HG03439 (cell line): ENCODE measurements around the gene ZSWIM7.
A peak's percentile ranks its signal among the peaks of the same experiment; 100 is the strongest.
"Not testable (repeated sequence)": the region's sequence is repeated elsewhere in the genome, so short reads cannot be mapped to it uniquely, and the experiment has no call there.

ENCODE experiments used
- ATAC-seq: cut with Tn5 transposase; IDR thresholded peaks from one replicate; pipeline ENCODE4 v1.9.1; 2021; ENCODE audit warnings: mild to moderate bottlenecking, moderate library complexity; ENCODE audit not compliant: unreplicated experiment

ZSWIM7 gene

DNA sequence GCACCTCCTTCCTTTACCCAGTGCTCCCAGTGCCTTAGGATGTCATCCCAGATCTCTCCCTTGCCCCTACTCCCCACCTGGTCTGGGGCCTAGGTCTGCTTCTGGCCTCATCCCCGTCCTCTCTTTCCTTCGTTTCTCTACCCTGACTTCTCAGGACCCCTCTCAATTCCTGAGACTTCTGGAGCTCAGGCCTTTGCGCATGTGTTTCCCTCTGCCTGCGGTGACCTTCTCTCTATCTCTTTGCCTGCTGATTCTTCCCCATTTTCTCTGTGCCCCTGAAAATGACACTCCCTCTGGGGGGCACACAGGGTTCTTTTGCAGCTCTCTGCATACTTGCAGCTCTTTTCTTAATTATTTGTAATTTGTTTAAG is 41.0 kb downstream of the ZSWIM7 start:
- no peak for ATAC-seq

- ATAC-seq, result no peak
Observed at GRCh38 chr17:15957608-15958307, 41.7 kb downstream of the ZSWIM7 start.

GRCh38 chr17:15957206-15957605 is 42.3 kb downstream of the ZSWIM7 start:
- ATAC-seq, result no peak

- ATAC-seq, result no peak
Observed at GRCh38 chr17:15955793-15956541, 43.5 kb downstream of the ZSWIM7 start.

DNA sequence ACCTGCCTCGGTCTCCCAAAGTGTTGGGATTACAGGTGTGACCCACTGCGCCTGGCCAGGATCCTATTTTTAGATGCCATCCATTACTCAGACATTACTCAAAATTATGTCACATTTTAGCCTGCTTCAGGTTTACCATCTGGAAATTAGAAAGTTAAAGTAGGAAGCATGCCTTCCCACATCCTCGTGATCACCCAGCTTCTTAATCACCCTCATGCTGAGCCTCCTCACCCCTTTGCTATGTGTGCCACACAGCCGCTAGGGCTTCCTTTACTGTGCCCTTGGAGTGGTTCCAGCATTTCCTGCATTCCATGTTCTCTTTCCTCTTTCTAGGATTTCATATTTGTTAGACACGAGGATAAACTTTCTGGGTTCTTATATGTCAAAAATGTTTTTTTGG is 45.3 kb downstream of the ZSWIM7 start:
- no peak for ATAC-seq

DNA sequence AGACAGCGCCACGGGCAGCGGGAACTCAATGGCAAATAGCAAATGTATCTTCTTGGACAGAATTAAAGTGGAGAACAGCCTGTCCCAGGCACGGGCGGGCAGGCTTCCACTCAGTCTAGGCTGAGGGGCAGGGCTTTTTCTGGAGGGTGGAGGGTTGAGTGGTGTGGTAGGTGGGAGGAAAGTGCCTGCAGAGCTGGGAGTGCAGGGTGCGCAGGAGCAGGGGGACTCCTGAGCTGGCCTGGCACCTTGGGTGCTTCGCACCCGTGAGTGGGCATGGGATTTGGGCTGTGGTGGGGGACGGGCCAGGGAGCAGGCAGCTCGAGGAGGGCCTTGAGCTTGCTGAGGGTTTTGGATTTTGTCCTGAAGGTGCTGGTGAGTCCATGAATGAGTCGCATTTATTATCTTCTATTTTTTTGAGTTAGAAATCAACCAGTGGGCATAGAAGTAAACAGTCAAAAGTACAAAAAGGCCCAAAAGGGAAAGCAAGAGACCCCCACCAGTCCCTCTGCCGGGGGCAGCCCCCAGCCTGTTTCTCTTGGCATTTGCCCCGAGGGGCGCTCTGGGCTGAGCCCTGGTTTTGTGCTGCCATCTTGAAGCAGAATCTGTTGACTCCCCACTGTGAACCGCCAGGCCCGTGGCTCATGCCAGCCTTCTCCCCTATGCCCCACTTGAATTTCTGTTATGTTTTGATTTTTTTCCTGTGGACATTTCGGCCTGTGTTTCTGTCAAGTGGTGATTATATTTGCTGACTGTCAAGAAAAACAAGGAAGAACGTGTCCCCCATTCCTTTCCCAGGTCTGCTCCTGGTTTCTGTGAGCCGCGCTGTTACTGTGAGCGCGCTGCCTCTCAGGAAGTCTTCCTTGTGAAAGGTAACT is 46.4 kb downstream of the ZSWIM7 start:
- no peak for ATAC-seq

DNA sequence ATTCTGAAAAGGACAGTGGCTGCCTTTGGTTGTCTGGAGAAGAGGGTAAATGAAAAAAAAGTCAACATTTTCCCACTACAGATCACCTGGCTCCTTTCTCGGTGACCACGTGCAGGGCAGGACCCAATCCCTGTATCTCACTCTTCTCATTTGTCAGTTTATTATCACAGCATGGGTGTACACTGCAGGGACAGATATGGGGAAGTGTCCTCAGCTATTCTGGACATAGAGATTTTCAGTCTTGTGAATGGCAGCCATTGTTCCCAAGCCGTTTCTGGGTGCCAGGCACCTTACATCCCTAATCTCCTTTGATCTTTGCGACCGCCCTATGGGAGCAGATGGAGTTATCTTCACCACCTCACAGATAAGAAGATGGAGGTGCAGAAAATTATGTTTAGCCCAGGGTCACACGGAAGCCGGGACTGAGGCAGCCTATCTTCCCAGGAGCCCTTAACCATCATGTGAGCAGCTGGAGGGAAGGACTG is 47.4 kb downstream of the ZSWIM7 start:
- ATAC-seq, result no peak

- no peak for ATAC-seq
Observed at GRCh38 chr17:15951368-15952047, 48.0 kb downstream of the ZSWIM7 start.

DNA sequence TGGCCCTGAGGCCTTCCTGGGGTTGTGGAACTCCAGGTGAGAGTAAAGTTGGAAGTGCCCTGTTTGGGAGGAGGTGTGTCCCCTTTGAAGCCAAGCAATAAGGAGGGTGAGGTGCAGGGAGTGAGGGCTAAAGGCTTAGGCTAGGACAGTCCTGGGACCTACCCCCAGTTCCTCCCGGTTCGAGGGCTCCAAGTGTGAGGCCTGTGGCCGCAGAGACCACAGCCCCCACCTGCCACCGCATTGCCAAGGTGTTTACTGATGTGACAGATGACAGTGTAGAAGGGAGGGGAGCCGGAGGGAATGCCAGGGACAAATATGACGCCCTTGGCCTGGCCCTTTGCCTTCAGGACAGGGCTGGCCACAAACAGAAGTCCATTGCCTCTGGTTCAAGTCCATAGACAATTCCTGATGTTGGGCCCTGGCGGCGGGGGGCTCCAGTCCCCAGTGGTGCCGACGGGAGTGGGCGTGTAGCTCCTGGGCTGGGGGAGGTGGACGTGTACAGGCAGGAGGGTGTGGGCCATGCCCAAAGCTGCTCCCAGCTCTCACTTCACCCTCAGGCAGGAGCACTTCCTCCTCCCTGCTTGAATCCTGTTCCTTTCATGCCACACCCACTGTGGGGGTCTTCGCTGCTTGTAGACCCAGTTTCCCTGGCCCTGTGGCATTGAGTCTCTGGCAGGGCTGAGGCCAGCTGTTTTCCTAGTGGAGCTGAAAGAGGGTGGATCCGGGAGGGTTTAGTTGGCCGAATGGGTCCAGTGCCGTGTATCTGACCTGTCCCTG is 51.3 kb downstream of the ZSWIM7 start:
- ATAC-seq, result no peak

DNA sequence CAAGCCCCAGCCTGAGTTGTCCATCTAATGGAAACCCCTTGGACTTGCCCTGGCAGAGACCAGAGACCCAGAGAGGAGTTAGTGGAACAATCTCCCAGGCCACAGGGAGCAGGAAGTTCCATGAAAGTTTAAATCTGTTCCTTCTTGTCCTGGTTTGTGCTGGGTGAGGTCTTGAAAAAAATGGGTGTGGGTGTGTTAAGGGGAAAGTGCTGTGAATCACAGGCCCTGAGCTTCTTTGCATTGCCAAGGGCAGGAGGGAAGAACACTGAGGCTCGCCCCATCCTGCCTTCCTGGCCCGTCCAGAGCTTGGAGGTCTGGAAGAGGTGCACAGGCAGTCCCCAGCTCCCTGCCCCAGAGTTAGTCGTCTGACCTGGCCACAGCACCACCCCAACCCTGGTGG is 52.2 kb downstream of the ZSWIM7 start:
- no peak for ATAC-seq

- no peak for ATAC-seq
Observed at GRCh38 chr17:15946611-15947120, 52.8 kb downstream of the ZSWIM7 start.

GRCh38 chr17:15945527-15946191 is 53.8 kb downstream of the ZSWIM7 start:
- no peak for ATAC-seq

DNA sequence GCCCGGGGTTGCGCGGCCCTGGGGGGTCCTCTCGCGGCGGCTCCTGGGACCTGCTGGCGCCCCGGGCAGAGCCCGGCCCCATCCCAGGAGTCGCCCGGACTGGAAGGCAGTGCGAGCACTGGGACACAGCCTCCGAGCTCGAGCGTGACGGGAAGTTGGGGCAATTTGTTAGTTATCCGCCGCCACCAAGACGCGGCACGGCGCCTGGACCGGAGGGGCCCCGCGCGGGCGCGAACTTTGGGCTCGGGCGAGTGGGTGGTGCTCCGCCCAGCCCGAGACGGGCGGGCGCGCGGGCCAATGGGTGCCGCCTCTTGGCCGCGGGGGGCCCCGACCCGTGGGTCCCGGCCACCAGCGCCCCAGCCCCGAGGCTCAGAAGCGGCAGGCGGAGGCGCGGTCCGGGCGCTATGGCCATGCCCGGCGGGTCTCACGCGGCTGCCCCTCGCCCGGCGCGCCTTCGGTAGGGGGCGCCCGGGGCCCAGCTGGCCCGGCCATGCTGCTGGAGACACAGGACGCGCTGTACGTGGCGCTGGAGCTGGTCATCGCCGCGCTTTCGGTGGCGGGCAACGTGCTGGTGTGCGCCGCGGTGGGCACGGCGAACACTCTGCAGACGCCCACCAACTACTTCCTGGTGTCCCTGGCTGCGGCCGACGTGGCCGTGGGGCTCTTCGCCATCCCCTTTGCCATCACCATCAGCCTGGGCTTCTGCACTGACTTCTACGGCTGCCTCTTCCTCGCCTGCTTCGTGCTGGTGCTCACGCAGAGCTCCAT is 54.6 kb downstream of the ZSWIM7 start, which contains the start of gene ADORA2B:
Gene ADORA2B, plus strand, starts transcription at position 372 of the 768 bp plus-strand sequence. Its CDS starts 119 bp downstream, at position 491.
- ATAC-seq, result peak; percentile 51

GRCh38 chr17:15943971-15944758 is 55.3 kb downstream of the ZSWIM7 start:
- no peak for ATAC-seq

DNA sequence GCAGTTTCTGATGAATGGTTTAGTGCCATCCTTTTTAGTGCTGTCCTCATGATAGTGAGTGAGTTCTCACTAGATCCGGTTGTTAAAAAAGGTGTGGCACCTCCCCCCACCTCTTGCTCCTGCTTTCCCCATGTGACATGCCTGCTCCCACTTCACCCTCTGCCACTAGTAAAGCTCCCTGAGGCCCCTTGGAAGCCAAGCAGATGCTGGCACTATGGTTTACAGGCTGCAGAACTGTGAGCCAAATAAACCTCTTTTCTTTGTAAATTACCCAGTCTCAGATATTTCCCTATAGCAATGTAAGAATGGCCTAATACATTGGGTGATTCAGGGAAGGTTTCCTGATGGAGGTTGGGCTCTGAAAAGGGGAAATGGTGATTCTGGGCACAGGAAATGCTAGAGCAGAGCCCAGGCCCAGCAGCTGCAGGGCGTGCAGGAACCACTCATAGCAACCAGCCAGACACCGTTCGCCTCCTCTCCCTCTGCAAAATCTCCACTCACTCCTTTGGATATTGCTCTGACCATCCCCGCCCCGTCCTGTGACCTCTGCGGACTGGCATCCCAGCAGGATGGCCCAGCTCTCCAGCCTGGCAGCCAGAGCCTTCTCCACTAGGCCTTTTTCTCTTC is 57.2 kb downstream of the ZSWIM7 start:
- no peak for ATAC-seq

- no peak for ATAC-seq
Observed at GRCh38 chr17:15941781-15942180, 57.7 kb downstream of the ZSWIM7 start.

DNA sequence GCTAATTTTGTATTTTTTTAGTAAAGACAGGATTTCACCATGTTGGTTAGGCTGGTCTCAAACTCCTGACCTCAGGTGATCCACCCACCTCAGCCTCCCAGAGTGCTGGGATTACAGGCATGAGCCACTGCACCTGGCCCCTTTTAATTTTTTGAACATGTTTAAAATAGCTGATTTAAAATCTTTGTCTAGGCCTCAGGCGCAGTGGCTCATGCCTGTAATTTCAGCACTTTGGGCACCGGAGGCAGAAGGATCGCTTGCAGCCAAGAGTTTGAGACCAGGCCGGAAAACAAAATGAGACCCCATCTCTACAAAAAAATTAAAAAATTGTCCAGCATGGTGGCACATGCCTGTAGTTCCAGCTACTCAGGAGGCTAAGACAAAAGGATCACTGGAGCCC is 63.0 kb downstream of the ZSWIM7 start:
- not testable (repeated sequence) for ATAC-seq
